Neutrophil (primary cell): Measurements from ENCODE around the gene ANP32E.
A peak's percentile ranks its signal among the peaks of the same experiment; 100 is the strongest.

Experiments
- H3K27ac ChIP-seq: fragments of 200-600 bp; sonication (generic); 2 replicates; pipeline ENCODE4 v1.5.1; 2016; ENCODE audit warnings: mild to moderate bottlenecking, moderate library complexity
- H3K27me3 ChIP-seq: fragments of 200-600 bp; sonication (generic); 2 replicates; pipeline ENCODE4 v1.6.0; 2016; ENCODE audit warnings: mild to moderate bottlenecking
- H3K36me3 ChIP-seq: fragments of 200-600 bp; sonication (generic); 2 replicates; pipeline ENCODE4 v1.5.1; 2017
- H3K4me1 ChIP-seq, 2 experiments: fragments of 200-600 bp in 1 of 2; sonication (generic) in 1 of 2; 1 replicate in 1 of 2; 2 replicates in 1 of 2; pipeline versions ENCODE4 v1.5.1 to v1.6.1; 2013 to 2016; ENCODE audit warnings: low read depth in 1 of 2, low read length in 1 of 2, mild to moderate bottlenecking in 1 of 2, moderate library complexity in 1 of 2; ENCODE audit not compliant: control insufficient read depth in 1 of 2, insufficient read depth in 1 of 2
- H3K4me3 ChIP-seq, 2 experiments: fragments of 200-600 bp in 1 of 2; sonication (generic) in 1 of 2; 1 replicate in 1 of 2; 2 replicates in 1 of 2; pipeline ENCODE4 v1.5.1; 2013 to 2016; ENCODE audit warnings: low read depth in 1 of 2, low read length in 1 of 2, mild to moderate bottlenecking in 1 of 2, moderate library complexity in 1 of 2
- H3K9me3 ChIP-seq: fragments of 200-600 bp; sonication (generic); 2 replicates; pipeline ENCODE4 v1.5.1; 2016
- TF ChIP-seq, protein P1 (sequence below): fragments of 200-600 bp; sonication (generic); IDR thresholded peaks from 2 replicates; pipeline ENCODE4 v1.5.1; 2016; ENCODE audit warnings: antibody characterized with exemption

Gene ANP32E

GRCh38 chr1:150235852-150236613, at the start of gene ANP32E:
Gene ANP32E, minus strand, starts transcription at chr1:150236112. Its CDS starts 326 bp downstream, at chr1:150235786.
- H3K4me1 ChIP-seq = peaks cover 25 to 30% of the 10 kb centered on the region in 2 experiments
- H3K4me3 ChIP-seq = peak within 1 kb of the TSS; percentile 90 to 98
- peak within 1 kb of the TSS; percentile 93 for H3K27ac ChIP-seq
- no peaks in the 10 kb centered on the region for H3K27me3 ChIP-seq
- no peaks in the 10 kb centered on the region for H3K36me3 ChIP-seq
- TF ChIP-seq, protein P1, sequence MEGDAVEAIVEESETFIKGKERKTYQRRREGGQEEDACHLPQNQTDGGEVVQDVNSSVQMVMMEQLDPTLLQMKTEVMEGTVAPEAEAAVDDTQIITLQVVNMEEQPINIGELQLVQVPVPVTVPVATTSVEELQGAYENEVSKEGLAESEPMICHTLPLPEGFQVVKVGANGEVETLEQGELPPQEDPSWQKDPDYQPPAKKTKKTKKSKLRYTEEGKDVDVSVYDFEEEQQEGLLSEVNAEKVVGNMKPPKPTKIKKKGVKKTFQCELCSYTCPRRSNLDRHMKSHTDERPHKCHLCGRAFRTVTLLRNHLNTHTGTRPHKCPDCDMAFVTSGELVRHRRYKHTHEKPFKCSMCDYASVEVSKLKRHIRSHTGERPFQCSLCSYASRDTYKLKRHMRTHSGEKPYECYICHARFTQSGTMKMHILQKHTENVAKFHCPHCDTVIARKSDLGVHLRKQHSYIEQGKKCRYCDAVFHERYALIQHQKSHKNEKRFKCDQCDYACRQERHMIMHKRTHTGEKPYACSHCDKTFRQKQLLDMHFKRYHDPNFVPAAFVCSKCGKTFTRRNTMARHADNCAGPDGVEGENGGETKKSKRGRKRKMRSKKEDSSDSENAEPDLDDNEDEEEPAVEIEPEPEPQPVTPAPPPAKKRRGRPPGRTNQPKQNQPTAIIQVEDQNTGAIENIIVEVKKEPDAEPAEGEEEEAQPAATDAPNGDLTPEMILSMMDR = peak; percentile 50
- no peaks in the 10 kb centered on the region for H3K9me3 ChIP-seq

DNA sequence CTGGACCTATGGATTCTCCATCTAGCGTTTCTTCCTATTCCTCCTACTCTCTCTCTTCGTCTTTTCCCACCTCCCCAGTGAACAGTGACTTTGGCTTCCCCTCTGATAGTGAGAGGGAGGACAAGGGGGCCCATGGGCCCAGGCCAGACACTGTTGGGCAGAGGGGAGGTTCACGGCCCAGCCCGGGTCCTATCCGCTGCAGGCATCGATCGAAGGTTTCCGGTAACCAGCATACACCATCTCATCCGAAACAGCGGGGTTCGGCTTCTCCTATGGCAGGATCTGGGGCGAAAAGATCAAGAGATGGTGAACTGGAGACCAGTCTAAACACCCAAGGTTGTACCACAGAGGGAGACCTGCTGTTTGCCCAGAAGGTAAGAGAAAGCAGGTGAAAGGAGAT, 47.3 kb upstream of the ANP32E start:
- Histone ChIP-seq H3K27ac (no peak overlapping the region), H3K36me3 (no peaks in the 10 kb centered on the region), H3K9me3 (no peaks in the 10 kb centered on the region), H3K4me3 (no peak overlapping the region), H3K4me1 (peaks cover 20 to 22% of the 10 kb centered on the region in 2 experiments), H3K27me3 (peaks cover 83% of the 10 kb centered on the region)
- TF ChIP-seq, protein P1 = no peak

DNA sequence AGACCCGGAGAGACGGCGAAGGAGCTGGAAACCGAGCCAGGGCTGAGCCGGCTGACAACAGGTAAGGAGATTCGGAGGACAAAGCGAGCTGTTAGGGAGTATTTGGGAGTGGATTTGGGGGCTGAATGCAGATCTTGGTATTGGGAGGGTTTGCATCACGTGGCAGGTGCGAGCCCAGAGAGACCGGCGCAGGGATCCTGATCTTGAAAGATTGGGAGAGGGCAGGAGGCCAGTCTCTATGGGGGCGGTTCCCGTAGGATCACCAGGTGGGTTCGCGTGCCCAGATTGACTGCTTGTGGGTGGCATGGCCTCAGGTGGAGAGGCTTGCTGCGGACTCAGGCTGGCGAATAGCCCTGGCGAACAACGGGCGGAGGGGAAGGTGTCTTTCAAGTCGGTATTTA, 46.6 kb upstream of the ANP32E start:
- Histone ChIP-seq H3K27me3 (peaks cover 78% of the 10 kb centered on the region), H3K27ac (no peak overlapping the region), H3K4me3 (peak overlapping the region; percentile 49 to 67), H3K4me1 (peaks cover 20 to 22% of the 10 kb centered on the region in 2 experiments), H3K36me3 (no peaks in the 10 kb centered on the region), H3K9me3 (no peaks in the 10 kb centered on the region)
- TF ChIP-seq, protein P1 = no peak

DNA sequence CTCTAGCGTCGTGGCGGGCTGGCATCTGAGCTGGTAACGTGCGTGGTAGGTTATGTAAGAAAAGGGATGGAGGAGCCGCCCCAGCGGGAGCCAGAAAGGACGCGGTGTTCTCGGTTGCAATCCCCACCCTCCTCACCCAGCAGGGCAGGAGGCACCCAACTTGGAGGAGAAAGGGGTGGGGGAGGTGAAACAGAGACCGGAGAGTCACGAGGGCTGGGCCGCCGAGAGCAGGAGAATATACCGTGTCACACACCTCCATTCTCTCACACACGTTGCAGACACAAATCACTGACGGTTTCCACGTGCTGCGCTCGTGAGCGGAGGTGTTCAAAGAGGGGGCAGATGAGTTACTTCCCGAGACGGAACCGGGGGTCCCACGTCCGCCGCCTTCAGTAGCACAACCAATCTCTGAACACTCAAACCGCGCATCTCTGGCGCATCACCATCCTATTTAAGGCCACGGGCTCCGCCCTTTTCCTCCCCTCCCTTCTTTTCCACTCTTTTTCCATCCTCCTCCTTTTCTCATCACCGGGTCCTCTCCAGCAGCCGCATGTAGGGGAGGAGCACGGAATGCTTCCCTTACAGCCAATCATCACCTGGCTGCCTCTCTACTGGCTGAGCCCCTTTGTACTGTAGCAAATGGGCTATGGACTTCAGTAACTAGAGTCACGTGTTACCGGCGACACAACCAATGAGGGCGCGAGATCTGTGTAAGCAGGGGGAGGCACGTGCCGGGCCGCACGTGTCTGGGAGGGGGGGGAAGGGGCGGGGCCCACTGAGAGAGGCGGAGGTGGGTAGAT, 46.0 kb upstream of the ANP32E start, which contains the start of gene CIART:
TSS of gene CIART (plus strand) at position 797 of the 800 bp plus-strand sequence. CDS start 714 bp downstream, outside the sequence.
- H3K4me1 ChIP-seq = peaks cover 20 to 22% of the 10 kb centered on the region in 2 experiments
- no peak within 1 kb of the TSS for H3K27ac ChIP-seq
- H3K27me3 ChIP-seq = peaks cover 72% of the 10 kb centered on the region
- peak within 1 kb of the TSS; percentile 49 to 67 for H3K4me3 ChIP-seq
- H3K9me3 ChIP-seq = no peaks in the 10 kb centered on the region
- TF ChIP-seq, protein P1 = no peak
- H3K36me3 ChIP-seq = no peaks in the 10 kb centered on the region

DNA sequence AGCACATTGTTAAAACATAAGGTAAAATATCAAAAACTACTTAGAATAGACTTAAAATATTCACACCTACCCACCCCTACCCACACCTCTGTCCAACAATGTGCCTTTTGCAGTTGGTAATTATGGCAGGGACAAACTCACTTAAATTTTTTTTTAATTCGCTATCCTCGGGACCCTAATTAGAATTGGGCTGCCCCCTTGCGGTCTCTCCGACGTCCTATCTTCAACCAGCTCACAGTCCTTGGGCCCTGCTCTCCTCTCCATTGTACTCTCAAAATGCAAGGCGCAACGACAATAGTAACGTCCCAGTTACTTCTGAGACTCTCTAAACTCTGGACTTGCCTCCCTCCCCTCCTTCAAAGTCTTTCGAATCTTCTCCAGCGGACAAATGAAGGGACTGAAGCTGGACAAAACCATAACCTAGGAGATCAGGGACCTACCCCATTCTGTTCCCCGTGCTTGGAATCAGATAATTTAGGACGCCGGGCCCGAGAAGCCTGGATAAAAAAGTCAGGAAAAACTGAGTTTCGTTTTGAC, 45.4 kb upstream of the ANP32E start:
- Histone ChIP-seq H3K4me3 (peak overlapping the region; percentile 49 to 67), H3K27me3 (peaks cover 65% of the 10 kb centered on the region), H3K36me3 (no peaks in the 10 kb centered on the region), H3K27ac (no peak overlapping the region), H3K4me1 (peaks cover 20 to 22% of the 10 kb centered on the region in 2 experiments), H3K9me3 (no peaks in the 10 kb centered on the region)
- TF ChIP-seq, protein P1 = peak; percentile 23
